ENCODE measurements around the gene TTK.
"Not testable (repeated sequence)": the region's sequence is repeated elsewhere in the genome, so short reads cannot be mapped to it uniquely, and the experiment has no call there.

TTK gene

DNA sequence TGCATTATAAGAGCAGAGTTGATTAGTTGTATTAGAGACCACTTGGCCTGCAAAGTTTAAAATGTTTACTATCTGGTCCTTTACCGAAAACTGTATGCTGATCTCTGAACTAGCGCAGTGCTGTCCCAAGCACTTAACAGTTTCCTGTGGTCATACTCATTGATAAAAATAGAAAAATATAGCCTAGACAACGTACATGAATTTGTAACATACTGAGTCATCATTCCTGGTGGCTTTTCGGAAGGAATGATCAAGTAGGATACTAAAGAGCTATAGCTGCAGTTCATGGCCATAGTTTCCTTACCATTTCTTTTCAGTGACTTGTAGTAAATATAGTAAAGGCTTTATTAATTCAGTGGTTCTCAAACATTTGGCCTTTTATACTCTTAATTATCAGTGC lies 18.4 kb downstream of the TTK start:
- DNase-seq: no peak

- DNase-seq: no peak
These were observed 24.1 kb downstream of the TTK start for GRCh38 chr6:80028589-80028988.

DNA sequence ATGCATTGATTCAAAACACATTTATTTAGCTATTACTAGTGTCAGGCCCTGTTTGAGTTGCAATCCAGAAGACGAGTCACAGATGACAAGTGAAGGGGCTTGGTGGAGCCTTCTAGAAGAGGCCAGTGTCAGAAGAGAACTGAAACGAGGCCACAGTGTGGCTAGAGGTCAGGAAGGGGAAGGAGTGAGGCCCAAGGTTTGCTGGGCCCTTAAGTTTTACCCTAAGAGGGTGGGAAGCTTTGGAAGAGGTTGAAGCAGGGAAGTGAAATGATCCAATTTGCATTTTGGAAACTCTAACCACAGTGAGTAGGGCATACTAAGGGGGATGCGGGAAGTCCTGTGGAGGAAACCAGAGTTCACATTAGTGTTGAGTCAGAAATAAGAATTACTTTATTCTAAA lies 25.0 kb downstream of the TTK start:
- DNase-seq: no peak

DNA sequence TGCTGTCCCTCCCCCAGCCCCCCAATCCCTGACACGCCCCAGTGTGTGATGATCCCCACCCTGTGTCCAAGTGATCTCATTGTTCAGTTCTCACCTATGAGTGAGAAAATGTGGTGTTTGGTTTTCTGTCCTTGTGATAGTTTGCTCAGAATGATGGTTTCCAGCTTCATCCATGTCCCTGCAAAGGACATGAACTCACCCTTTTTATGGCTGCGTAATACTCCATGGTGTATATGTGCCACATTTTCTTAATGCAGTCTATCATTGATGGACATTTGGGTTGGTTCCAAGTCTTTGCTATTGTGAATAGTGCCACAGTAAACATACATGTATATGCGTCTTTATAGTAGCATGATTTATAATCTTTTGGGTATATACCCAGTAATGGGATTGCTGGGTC lies 43.8 kb downstream of the TTK start:
- not testable (repeated sequence) for DNase-seq

DNA sequence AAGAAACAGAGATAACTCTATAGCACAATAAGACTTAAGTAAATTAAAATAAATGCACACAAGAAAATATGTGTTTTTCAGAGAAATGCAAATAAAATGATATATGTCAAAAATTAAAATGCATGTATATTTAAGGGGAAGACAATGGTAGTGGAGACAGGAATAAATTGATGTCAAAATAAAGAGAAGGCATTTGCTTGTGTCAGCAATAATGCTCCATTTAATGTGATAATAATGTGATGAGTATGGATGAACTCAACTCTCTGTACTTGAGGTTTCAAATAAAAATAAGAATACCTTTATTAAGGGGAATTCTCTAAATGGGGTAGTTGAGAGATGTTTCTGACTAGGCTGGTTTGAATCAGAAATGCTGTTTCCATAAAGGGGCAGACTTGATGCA lies 56.3 kb downstream of the TTK start:
- DNase-seq: no peak

DNA sequence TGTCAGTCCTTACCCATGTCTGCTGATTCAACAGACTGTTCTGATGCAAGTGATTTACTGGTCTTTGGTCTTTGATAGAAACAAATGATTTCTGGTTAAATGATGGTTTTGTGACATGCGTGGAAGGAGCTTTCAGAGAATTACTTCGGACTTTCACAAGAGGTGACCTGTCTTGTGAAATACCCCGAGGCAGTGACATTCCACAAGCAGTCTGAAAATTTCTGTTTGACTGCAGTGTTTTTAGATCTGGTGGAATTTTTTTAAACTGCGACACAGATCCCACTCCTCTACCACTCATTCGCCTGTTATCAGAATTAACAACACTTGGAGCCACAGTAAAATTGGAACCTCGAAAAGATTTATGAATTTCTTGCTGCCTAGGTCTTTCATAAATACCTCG lies 63.7 kb downstream of the TTK start:
- DNase-seq: not testable (repeated sequence)

GRCh38 chr6:80070431-80070830 lies 66.0 kb downstream of the TTK start:
- DNase-seq: not testable (repeated sequence)

DNA sequence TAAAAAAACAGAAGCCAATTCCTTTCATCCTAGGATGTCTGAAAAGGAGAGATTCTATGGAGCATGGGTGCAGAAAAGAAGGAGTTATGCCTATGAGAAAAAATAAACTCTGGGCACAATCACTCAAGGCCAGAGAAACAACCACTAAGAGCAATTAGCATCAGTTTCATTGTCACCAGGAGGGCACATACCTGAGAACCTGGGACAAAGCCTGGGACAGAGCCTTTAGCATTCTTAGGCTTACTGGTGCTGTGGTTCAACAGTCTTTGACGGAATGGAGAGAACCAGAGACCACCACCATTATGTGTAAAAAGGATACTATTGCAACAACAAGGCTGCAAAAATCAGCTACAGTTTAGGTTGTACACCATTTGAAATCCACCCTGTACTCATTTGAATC lies 72.6 kb downstream of the TTK start:
- no peak for DNase-seq

DNA sequence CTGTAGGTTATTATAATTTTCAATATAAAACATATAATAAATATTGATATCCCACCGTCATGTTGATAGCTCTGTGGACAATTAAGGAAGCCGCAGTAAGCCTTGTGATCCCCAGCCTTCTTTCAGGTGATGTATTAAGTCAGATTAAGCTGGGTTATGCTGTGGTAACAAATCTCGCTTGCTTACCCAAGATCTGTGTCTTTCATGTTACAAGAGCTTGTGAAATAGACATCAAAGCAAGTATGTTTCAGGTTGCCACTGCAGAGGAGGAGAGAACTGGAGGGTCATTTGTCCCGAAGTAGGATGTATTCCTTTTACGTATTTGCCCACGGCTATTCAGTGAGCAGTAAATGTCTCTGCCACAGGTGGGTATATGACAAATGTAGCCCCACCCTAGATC lies 84.2 kb downstream of the TTK start:
- no peak for DNase-seq

- no peak for DNase-seq
These were observed 87.1 kb downstream of the TTK start for GRCh38 chr6:80091506-80091905.
